GM10847 (cell line): ENCODE data around the gene RBM42.
A peak's percentile ranks its signal among the peaks of the same experiment; 100 is the strongest.

ENCODE experiments used
- POLR2A ChIP-seq: IDR thresholded peaks from 2 replicates; pipeline ENCODE4 v1.6.1; 2011; ENCODE audit not compliant: insufficient read length; ENCODE audit errors: extremely low read depth

RBM42 gene, protein sequence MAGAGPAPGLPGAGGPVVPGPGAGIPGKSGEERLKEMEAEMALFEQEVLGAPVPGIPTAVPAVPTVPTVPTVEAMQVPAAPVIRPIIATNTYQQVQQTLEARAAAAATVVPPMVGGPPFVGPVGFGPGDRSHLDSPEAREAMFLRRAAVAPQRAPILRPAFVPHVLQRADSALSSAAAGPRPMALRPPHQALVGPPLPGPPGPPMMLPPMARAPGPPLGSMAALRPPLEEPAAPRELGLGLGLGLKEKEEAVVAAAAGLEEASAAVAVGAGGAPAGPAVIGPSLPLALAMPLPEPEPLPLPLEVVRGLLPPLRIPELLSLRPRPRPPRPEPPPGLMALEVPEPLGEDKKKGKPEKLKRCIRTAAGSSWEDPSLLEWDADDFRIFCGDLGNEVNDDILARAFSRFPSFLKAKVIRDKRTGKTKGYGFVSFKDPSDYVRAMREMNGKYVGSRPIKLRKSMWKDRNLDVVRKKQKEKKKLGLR

DNA sequence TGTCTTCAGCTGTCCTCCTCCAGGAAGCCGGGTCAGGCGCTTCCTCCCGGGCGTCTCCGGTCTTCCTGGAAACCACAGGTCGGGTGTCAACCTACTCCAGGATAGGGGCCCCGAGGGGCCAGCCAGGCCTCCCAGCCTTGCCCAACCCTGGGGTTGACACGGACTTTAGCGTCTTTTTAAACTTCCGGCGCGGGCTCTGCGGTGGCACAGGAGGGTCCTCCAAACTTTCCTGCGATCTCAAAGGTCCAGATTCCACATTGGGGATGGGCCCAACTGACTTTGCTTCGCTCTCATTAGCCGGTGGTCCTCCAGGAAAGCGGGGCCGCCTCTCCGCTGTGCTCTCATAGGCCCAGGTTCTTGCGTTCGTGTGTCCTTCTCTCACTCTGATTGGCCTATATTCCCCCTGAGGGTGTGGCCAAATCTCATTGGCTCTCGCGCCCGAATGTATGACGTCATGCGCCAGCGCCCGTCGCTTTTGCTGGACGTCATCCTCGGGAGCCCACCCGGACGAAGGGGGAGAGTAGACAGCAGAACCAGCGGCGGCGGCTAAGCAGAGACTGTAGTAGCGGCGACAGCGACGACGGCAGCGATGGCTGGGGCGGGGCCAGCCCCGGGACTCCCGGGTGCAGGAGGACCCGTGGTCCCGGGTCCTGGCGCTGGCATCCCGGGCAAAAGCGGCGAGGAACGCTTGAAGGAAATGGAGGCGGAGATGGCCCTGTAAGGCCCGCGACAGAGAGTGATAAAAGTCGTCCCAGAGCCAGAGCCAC, at the start of gene RBM42:
Gene RBM42 (plus strand): TSS at position 472 of the 767 bp plus-strand sequence. CDS start 118 bp downstream, at position 590.
- peak; percentile 35 for TF ChIP-seq POLR2A

DNA sequence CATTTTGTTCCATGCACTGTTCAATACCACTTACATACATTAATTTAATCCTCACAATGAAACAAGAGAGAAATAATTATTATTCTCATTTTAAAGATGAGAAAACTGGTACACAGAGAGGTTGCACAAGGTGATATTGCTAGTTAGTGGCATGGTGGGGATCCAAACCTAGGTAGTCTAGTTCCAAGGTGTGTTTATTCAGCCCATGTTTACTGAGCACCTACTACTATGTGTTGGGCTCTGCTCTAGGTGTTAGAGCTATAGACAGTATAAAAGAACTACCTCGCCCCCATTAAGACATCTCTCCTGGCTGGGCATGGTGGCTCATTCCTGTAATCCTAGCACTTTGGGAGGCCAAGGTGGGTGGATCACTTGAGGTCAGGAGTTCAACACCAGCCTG, 46.1 kb upstream of the RBM42 start:
- TF ChIP-seq POLR2A: no peak

DNA sequence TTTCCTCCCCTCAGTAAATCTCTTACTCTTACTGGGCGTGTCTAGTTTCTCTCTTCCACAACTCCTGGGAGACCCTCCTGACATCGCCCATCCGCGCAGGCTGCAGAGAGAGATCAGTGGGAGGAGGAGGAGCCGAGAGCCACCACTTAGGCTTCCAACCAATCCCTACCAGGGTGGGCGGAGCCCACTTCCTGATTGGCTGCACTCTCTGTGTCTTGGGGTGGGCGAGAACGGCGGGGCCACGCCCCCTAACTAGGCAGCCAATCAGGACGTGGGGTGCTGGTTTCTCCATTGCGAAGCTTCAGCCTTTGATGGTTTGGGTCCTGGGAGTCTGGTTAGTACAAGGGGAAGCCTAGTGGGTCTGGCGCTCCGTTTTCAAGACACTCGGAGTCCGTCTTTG, 43.0 kb upstream of the RBM42 start, which contains the start of gene PMIS2:
Gene PMIS2 (plus strand): TSS at position 326 of the 400 bp plus-strand sequence. CDS start 87 bp downstream, outside the sequence.
- TF ChIP-seq POLR2A: no peak

DNA sequence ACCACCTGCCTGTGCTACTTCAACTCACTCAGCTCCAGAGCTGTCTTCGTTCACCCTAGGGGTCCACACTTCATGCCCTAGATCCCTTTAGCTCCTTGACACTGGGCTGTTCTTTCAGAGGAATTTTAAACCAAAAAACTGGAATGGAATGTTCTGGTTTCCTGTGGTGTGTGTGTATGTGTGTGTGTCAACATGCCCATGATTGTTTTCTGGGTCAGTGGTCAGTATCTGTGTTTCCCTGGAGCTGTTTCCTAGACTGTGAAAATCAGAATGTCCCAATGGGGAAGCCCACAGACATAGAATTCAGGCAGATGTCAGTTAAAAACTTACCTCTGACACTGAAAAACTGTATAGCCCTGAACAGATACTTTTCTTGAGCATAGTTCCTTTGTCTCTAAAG, 41.5 kb upstream of the RBM42 start:
- TF ChIP-seq POLR2A: no peak

DNA sequence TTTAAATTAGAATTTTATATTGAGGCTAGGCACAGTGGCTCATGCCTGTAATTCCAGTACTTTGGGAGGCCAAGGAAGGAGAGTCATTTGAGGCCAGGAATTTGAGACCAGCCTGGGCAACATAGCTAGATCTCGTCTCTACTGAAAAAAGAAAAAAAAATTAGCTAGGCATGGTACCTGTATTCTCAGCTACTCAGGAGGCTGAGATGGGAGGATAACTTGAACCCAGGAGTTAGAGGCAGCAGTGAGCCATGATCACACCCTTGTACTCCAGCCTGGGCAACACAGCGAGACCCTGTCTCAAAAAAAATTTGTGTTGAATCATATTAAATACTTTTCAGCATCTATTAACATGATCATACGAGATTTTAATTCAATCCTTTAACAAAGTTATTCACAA, 38.0 kb upstream of the RBM42 start:
- no peak for TF ChIP-seq POLR2A

DNA sequence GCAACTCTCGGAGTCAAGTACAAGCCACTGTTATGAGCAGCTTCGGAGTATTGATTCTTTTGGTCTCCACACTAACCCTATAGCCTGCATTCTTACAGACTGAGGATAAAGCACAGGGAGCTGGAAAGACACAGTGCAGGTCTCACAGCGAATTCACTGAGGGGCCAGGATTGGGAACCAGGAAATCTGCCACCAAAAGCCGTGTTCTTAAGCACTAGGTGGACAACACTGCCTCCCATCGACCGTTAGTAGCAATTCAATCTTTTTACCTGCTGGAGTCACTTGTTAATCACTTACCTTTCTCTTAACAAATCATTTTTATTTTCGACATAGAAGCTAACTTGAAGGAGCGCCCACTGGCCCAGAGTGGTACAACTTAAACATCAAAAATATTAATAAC, 36.6 kb upstream of the RBM42 start:
- no peak for TF ChIP-seq POLR2A

DNA sequence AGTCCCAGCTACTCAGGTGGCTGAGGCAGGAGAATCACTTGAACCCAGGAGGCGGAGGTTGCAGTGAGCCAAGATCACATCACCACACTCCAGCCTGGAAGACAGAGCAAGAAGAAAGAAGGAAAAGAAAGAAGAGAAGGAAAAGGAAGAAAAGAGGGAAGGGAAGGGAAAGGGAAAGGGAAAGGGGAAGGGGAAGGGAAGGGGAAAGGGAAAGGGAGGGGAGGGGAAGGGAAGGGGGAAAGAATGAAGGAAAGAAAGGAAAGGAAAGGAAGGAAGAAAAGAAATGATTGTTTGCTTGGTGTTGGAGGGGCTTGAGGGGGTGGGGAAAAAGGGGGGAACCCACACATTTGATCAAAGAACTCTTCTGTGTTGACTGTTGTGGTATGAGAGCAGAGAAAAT, 32.9 kb upstream of the RBM42 start:
- no peak for TF ChIP-seq POLR2A

DNA sequence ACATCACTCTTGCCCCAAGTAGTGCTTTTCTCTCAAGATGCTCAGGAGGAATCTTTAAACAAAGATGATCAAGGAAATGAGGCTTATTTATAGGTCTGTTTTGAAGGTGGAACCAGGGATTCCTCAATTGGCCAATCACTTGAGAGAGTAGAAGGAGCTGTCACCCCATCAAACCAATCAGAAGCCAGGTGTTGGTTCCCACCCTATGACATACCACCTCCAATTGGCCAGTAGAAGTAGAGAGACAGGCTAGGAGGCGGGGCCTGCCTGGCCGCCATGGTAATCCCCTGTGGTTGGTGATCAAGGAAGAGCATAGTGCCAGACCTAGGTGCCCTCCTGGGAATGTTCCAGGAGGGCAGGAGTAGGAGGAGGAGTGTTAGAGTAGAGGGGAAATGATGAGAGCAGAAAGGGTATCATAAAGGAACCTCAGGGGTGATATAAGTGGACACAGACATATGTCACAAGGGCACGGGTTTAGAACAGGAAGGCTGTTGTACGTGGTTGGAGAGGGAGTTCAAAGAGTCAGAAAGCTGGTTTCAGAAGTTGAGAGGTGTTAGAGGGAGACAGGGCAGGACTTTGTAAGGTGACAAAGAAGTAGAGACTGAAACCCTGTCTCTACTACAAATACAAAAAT, 32.4 kb upstream of the RBM42 start:
- no peak for TF ChIP-seq POLR2A

DNA sequence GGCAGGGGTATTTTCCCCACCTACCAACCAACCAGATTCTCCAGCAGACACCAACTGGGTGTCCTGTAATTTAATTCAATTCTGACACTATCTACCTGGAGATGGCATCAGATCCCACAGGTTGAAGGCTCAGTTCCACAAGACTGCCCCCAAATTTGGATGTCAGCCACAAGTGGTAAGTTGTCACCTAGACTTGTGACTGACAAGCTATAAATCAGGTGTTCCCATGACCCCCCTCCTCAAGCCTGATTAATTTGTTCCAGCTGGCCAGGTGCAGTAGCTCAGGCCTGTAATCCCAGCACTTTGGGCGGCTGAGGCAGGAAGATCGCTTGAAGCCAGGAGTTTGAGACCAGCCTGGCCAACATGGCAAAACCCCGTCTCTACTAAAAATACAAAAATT, 26.9 kb upstream of the RBM42 start:
- no peak for TF ChIP-seq POLR2A

DNA sequence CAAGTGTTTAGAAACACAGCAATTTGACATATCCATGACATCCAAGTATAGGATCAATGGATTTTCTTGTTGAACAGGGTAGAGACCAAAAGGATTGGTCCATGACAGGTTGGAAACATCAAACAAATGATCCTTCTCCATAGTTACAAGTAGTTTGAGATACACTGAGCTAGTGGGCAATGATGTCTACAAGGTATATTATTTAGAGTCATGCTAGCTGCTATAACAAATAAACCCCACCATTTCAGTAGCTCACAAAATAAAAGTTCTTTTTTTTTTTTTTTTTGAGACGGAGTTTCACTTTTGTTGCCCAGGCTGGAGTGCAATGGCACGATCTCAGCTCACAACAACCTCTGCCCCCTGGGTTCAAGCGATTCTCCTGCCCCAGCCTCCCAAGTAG, 21.2 kb upstream of the RBM42 start:
- TF ChIP-seq POLR2A: no peak

DNA sequence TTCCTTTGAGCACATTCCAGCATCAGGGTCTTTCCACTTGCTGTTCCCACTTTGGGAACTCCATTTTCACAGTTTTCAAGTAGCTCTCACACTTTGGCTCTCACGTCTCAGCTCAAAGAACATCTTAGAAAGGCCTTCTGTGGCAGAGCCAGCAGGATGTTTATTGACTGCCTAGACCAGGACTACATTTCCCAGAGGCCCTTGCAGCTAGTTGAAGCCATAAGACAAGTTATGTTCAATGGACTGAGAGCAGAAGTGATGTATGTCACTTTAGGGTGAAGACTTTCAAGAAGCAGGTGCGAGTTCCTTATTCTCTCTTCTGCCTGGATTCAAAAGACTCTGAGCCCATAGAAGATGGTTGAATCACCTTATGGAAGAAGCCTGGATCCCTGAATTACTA, 20.6 kb upstream of the RBM42 start:
- no peak for TF ChIP-seq POLR2A

DNA sequence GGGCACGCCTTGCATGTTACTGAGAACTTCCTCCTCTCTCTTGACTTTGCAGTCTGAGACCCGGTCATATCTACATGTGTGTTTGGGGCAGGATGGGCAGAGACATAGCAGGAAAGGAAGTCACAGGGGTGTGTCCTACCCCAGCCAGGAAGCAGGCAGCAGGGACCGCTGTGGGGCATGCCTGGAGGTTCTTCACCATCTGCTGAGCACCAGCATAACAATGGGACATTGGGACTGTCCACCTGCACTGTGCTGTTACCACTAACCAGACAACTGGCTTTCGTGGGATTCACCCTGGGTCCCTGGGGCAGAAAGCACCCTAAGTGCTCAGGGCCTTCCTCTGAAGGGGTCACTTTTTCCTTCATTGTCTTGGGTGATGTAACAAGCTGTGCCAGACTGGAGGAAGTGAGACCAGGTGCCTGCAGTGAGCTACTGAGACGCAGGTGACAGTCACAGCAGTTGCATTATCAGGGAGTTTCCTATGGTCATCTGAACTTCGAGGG, 18.9 kb upstream of the RBM42 start:
- no peak for TF ChIP-seq POLR2A

DNA sequence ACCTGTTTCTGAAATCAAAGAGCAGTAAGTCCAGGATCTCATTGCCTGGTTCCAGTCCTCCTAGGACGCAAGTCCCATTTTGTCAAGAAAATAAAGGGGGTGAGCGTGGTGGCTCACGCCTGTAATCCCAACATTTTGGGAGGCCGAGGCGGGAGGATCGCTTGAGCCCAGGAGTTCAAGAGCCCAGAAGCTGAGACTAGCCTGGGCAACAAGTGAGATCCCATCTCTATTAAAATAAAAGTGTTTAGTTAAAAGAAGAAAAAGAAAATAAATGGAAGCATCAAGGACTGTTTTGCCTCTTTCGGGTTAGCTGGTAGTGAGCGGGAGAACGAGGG, 16.6 kb upstream of the RBM42 start:
- TF ChIP-seq POLR2A: no peak

DNA sequence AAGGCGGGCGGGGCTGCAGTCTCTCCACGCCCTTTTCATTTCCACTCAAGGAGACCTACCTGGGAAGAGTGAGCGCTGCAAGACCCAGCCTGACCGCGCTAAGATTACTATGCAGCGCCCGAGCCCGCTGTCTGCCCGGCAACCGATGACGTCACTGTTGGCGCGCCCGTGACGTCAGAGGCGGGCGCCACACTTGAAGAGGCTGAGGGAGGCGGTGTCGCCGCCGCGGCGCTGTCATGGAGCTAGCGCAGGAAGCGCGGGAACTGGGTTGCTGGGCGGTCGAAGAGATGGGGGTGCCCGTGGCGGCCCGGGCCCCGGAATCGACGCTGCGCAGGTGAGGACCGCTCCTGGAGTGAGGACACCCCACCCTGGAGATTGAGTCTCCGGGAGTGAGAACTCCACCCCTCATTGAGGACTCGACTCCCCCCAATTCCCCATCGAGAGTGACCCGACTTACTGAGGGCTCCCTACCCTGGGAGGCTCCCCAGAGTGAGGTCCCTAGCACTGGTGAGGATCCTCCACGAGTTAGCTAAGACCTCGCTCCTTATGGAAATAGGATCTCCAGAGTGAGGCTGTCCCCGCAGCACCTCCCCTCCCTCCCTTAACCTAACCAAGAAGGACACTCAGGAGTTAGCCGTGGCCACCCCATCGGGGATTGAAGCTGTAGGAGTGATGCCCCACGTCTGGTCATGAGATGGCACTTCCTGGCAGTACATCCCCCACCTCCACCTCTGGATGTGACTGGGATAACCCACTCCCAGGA, 16.1 kb upstream of the RBM42 start, which contains the start of gene HAUS5:
Gene HAUS5 (plus strand): TSS at position 177 of the 763 bp plus-strand sequence. CDS start 60 bp downstream, at position 237.
- TF ChIP-seq POLR2A: peak; percentile 74

DNA sequence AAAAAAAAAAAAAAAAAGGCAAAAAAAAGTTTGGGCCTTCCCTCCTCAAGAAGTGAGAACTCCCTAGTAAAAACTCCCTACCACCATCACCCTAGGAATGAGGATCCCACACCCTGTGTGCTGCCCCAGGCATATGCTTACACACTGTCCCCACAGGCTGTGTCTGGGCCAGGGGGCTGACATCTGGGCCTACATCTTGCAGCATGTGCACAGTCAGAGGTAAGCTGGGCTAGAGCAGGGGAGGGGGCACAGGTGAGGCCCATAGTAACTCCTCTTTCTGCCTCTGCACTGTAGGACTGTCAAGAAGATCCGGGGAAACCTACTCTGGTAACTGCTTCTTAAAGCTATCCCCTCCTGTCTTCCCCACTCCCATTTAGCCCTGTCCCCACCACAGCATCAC, 15.3 kb upstream of the RBM42 start:
- TF ChIP-seq POLR2A: no peak
